CD14-positive monocyte (primary cell): ENCODE data around the gene GPC6. TPM values are rescaled to one million over a fixed set of nuclear protein-coding genes. Genes with fewer than 3 reads are reported as not detected.

Experiments
- DNase-seq, 3 donors: peaks; one replicate each; pipeline ENCODE4 v3.0.0-alpha.2; 2011 to 2022
- H2AFZ ChIP-seq: 2 replicates; pipeline ENCODE4 v1.6.0; 2012; ENCODE audit warnings: mild to moderate bottlenecking, low read depth, low read length, inconsistent platforms; ENCODE audit not compliant: insufficient read depth, poor library complexity, severe bottlenecking
- H3K27ac ChIP-seq, 2 donors: 1 replicate in 1 of 2; 2 replicates in 1 of 2; pipeline ENCODE4 v1.5.1; 2012 to 2013; ENCODE audit warnings: low read length in 2 of 2, control low read depth in 1 of 2, inconsistent platforms in 1 of 2, low read depth in 1 of 2, mild to moderate bottlenecking in 1 of 2
- H3K27me3 ChIP-seq, 2 donors: one replicate each; pipeline versions ENCODE4 v1.6.0 to v1.6.1; 2011 to 2013; ENCODE audit warnings: low read length in 2 of 2; ENCODE audit not compliant: control insufficient read depth in 2 of 2, insufficient read depth in 2 of 2
- H3K36me3 ChIP-seq, 2 donors: replicated peaks in 1 of 2; 1 replicate in 1 of 2; 2 replicates in 1 of 2; pipeline versions ENCODE4 v1.5.1 to v1.6.1; 2012 to 2013; ENCODE audit warnings: low read length in 2 of 2, control low read depth in 1 of 2, inconsistent platforms in 1 of 2, mild to moderate bottlenecking in 1 of 2; ENCODE audit not compliant: insufficient read depth in 2 of 2, control insufficient read depth in 1 of 2
- H3K4me1 ChIP-seq, 2 donors: 1 replicate in 1 of 2; 2 replicates in 1 of 2; pipeline versions ENCODE4 v1.5.1 to v1.6.1; 2012 to 2013; ENCODE audit warnings: low read length in 2 of 2, control low read depth in 1 of 2, inconsistent platforms in 1 of 2, mild to moderate bottlenecking in 1 of 2, moderate library complexity in 1 of 2; ENCODE audit not compliant: insufficient read depth in 2 of 2, control insufficient read depth in 1 of 2
- H3K4me2 ChIP-seq: replicated peaks from 2 replicates; pipeline ENCODE3; 2012; ENCODE audit warnings: low read length, moderate library complexity, mild to moderate bottlenecking; ENCODE audit not compliant: poor library complexity, severe bottlenecking; ENCODE audit errors: extremely low read depth
- H3K4me3 ChIP-seq, 3 experiments: fragments of 200-600 bp in 1 of 3; sonication (generic) in 1 of 3; replicated peaks in 1 of 3; 1 replicate in 2 of 3; 2 replicates in 1 of 3; pipeline ENCODE4 v1.5.1; 2011 to 2013; ENCODE audit warnings: low read length in 3 of 3, mild to moderate bottlenecking in 3 of 3, control low read depth in 2 of 3, low read depth in 2 of 3, inconsistent platforms in 1 of 3, moderate library complexity in 1 of 3
- H3K79me2 ChIP-seq: 2 replicates; pipeline ENCODE4 v1.6.0; 2012; ENCODE audit warnings: mild to moderate bottlenecking, control low read depth, inconsistent platforms, low read length, moderate library complexity; ENCODE audit not compliant: insufficient read depth
- H3K9ac ChIP-seq: 2 replicates; pipeline ENCODE4 v1.6.0; 2017; ENCODE audit warnings: low read length, mild to moderate bottlenecking; ENCODE audit not compliant: insufficient read depth, poor library complexity, severe bottlenecking
- H3K9me3 ChIP-seq, 2 donors: replicated peaks in 1 of 2; 1 replicate in 1 of 2; 2 replicates in 1 of 2; pipeline versions ENCODE4 v1.5.1 to v1.6.1; 2012 to 2013; ENCODE audit warnings: low read length in 2 of 2, control low read depth in 1 of 2; ENCODE audit not compliant: control insufficient read depth in 1 of 2, insufficient read depth in 1 of 2
- H4K20me1 ChIP-seq: 2 replicates; pipeline ENCODE4 v1.6.0; 2012; ENCODE audit warnings: mild to moderate bottlenecking, low read length, control low read depth, moderate library complexity; ENCODE audit not compliant: insufficient read depth
- H3K27ac Mint-ChIP-seq, 7 donors: one replicate each; pipeline ENCODE4 v1.8.0; 2020; ENCODE audit warnings: mild to moderate bottlenecking in 7 of 7, mixed read lengths in 7 of 7, moderate library complexity in 6 of 7, inconsistent platforms in 2 of 7
- H3K27me3 Mint-ChIP-seq, 3 donors: one replicate each; pipeline ENCODE4 v1.8.0; 2021 to 2022; ENCODE audit warnings: low read depth in 3 of 3, mild to moderate bottlenecking in 3 of 3, mixed read lengths in 3 of 3, moderate library complexity in 3 of 3, inconsistent platforms in 1 of 3
- H3K36me3 Mint-ChIP-seq, 2 donors: one replicate each; pipeline ENCODE4 v1.8.0; 2020; ENCODE audit warnings: mixed read lengths in 2 of 2, inconsistent platforms in 1 of 2, mild to moderate bottlenecking in 1 of 2
- H3K4me1 Mint-ChIP-seq: one replicate; pipeline ENCODE4 v1.8.0; 2020; ENCODE audit warnings: mild to moderate bottlenecking, mixed read lengths
- H3K4me3 Mint-ChIP-seq, 2 donors: one replicate each; pipeline ENCODE4 v1.8.0; 2020; ENCODE audit warnings: mild to moderate bottlenecking in 2 of 2, mixed read lengths in 2 of 2, moderate library complexity in 1 of 2
- H3K9me3 Mint-ChIP-seq, 7 donors: one replicate each; pipeline ENCODE4 v1.8.0; 2020 to 2022; ENCODE audit warnings: mixed read lengths in 7 of 7, mild to moderate bottlenecking in 6 of 7, moderate library complexity in 6 of 7, inconsistent platforms in 2 of 7
- CTCF ChIP-seq: fragments of 200-600 bp; IDR thresholded peaks from one replicate; pipeline ENCODE4 v1.8.0; 2022; ENCODE audit warnings: antibody characterized with exemption, mild to moderate bottlenecking
- WGBS: methylation state at CpG from one replicate; pipeline ENCODE4 v1.1.5; 2013; ENCODE audit warnings: missing lambda C conversion rate; ENCODE audit not compliant: insufficient coverage; 5-methylcytosine and 5-hydroxymethylcytosine counted together
- intact Hi-C, 2 donors: fragments of 100-400 bp; cut with micrococcal nuclease; formaldehyde crosslinking; loops; one replicate each; pipeline versions ENCODE4 v1.15.0 to v1.15.1; 2023
- polyA plus RNA-seq, 3 donors: library from polyadenylated mRNA; depleted of rRNA in 1 of 3; unstranded in 2 of 3; stranded (reverse) in 1 of 3; fragments of 300-500 nt in 2 of 3; fragments of >200 nt in 1 of 3; fragmentation: Illumina TruSeq in 2 of 3; gene quantifications; 1 replicate in 2 of 3; 2 replicates in 1 of 3; pipeline ENCODE4 v1.2.3, GENCODE V29; 2012 to 2021

GPC6 gene
- polyA plus RNA-seq, 3 donors: not detected

- Mint-ChIP-seq H3K4me3 (no peak overlapping the region), H3K4me1 (peaks cover 5% of the 10 kb centered on the region), H3K27ac (no peak overlapping the region), H3K27me3 (no peaks in the 10 kb centered on the region), H3K9me3 (peaks cover 0 to 4% (median 0%) of the 10 kb centered on the region in 7 donors), H3K36me3 (no peaks in the 10 kb centered on the region)
- H3K27me3 ChIP-seq: no peaks in the 10 kb centered on the region
- H3K36me3 ChIP-seq: no peaks in the 10 kb centered on the region
- H3K4me2 ChIP-seq: no peak overlapping the region
- H3K9me3 ChIP-seq: peaks cover 0 to under 1% of the 10 kb centered on the region in 2 donors
- no peak overlapping the region for H3K4me3 ChIP-seq
- no peak overlapping the region for H3K9ac ChIP-seq
- H2AFZ ChIP-seq: no peak overlapping the region
- no peaks in the 10 kb centered on the region for H3K4me1 ChIP-seq
- H4K20me1 ChIP-seq: no peaks in the 10 kb centered on the region
- H3K27ac ChIP-seq: no peak overlapping the region
- H3K79me2 ChIP-seq: no peaks in the 10 kb centered on the region
- WGBS: no CpG with 5 or more reads among the region's 2 CpGs
- intact Hi-C loops: no loop called here
- DNase-seq: no peak
- TF ChIP-seq CTCF: no peak
These were observed 969.1 kb downstream of the GPC6 start for GRCh38 chr13:94195715-94196114.

GRCh38 chr13:94196413-94196812 is 969.8 kb downstream of the GPC6 start:
- Histone ChIP-seq H3K79me2 (no peaks in the 10 kb centered on the region), H3K9me3 (peaks cover 0 to 6% of the 10 kb centered on the region in 2 donors), H3K27ac (no peak overlapping the region), H3K4me3 (no peak overlapping the region), H2AFZ (no peak overlapping the region), H3K27me3 (no peaks in the 10 kb centered on the region), H3K9ac (no peak overlapping the region), H4K20me1 (no peaks in the 10 kb centered on the region), H3K4me2 (no peak overlapping the region), H3K36me3 (no peaks in the 10 kb centered on the region), H3K4me1 (no peaks in the 10 kb centered on the region)
- no peak for TF ChIP-seq CTCF
- WGBS: no CpG with 5 or more reads among the region's 5 CpGs
- Mint-ChIP-seq H3K27ac (no peak overlapping the region), H3K4me1 (peaks cover 5% of the 10 kb centered on the region), H3K4me3 (no peak overlapping the region), H3K27me3 (no peaks in the 10 kb centered on the region), H3K9me3 (peaks cover 0 to 6% (median 0%) of the 10 kb centered on the region in 7 donors), H3K36me3 (no peaks in the 10 kb centered on the region)
- intact Hi-C loops: no loop called here
- DNase-seq: no peak
